Astrocyte of the hippocampus (primary cell): ENCODE data around the gene KLK2.

ENCODE experiments used
- DNase-seq: peaks from one replicate; pipeline ENCODE4 v3.0.0; 2011; ENCODE audit warnings: low read depth, low spot score

KLK2 gene

DNA sequence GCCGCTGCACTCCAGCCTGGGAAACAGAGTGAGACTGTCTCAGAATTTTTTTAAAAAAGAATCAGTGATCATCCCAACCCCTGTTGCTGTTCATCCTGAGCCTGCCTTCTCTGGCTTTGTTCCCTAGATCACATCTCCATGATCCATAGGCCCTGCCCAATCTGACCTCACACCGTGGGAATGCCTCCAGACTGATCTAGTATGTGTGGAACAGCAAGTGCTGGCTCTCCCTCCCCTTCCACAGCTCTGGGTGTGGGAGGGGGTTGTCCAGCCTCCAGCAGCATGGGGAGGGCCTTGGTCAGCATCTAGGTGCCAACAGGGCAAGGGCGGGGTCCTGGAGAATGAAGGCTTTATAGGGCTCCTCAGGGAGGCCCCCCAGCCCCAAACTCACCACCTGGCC lies at the start of gene KLK2:
KLK2 (plus strand) TSS at position 384 of the 400 bp plus-strand sequence. CDS start 35 bp downstream, outside the sequence.
- DNase-seq = no peak

DNA sequence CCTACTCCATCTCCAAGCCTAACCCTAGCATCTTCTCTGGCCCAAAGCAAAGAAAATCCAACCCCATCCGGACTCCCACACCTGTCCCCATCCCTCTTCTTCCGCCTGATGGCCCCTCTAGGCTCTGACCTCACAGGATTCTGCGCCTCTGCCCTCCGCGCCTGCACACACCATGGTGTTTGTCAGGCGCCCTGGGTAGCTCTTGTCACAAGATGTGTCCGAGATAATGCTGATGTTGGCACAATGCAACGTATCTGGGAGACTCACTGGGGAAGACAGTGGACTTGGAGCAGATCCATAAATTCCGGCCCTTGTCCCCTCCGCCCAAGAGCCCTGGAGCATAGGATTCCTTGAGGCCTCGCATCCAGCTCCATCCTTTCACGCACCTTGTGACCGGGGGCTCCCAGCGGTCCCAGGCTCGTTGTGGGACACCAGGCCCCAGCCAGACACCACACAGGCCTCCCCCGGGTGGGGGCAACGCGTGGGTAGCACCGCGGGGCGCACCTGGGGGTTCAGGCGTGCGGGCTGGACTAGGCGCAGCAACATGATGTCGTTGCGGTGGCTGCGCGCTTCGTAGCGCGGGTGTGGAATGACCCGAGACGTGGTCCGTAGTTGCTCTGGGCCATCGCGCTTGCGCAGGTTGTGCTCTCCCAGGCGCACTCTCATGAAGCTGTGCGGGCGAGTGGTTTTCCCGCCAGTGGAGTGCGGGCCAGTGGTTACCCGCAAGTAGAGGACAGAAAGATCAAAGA lies 46.6 kb upstream of the KLK2 start:
- no peak for DNase-seq

DNA sequence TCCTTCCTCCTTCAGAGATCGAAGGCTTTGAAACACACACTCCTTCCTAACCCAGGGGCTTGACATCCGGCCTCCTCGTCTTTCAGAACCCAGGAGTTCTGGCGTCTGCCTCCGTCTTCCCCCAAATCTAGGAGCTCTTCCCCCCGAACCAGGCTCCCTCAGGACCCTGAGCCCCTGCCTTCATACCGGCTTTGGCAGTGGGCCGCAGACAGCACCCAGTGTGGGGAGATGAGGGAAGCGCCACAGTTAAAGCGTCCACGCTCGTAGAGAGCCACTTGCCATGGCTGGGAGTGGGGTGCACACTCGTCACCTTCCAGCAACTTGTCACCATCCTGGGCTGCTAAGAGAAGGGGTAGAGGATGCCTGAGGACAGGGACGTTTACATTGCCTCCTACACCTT lies 45.8 kb upstream of the KLK2 start:
- no peak for DNase-seq

GRCh38 chr19:50829801-50830200 lies 43.4 kb upstream of the KLK2 start:
- DNase-seq = no peak

GRCh38 chr19:50830266-50831025 lies 42.8 kb upstream of the KLK2 start:
- no peak for DNase-seq

DNA sequence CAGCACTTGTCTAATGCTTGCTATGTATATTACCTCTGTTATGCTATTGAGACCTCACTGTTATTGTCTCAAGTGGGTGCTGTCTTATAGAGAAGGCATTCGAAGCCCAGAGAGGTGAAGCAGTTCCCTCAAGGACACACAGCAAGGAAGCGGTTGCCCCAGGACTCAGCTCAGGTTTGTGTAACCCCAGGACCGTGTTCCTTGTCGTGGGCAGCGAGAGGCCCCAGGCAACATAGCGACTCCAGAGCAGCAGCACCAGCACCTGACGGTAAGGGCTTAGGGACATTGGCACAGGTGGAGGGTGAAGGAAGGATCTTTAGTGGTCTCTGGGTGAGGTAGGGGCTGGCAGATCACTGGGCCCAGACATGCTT lies 42.2 kb upstream of the KLK2 start:
- DNase-seq = no peak

- DNase-seq = no peak
Measured at GRCh38 chr19:50832666-50833065, 40.6 kb upstream of the KLK2 start.

- no peak for DNase-seq
Measured at GRCh38 chr19:50833117-50833801, 40.0 kb upstream of the KLK2 start, which contains the start of gene KLK15. KLK15 (minus strand) TSS chr19:50833574; CDS start chr19:50831492, 2,082 bp downstream.

DNA sequence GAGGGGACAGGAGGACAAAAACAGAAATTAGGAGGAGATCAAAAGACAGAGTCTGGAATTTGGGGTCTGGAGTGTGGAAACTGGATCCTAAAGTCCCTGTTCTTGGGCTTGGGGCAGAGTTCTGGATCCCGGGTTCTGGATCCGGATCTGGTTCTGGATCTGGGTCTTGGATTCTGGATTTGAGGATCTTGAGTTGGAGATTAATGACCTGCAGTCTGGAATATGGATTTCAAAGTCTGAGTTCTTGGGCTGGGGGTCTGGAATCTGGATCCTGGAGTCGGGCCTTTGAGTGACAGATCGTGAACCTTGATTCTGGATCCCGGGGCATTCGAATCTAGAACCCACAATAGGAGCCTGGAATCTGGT lies 39.5 kb upstream of the KLK2 start:
- no peak for DNase-seq

GRCh38 chr19:50835103-50835784 lies 38.0 kb upstream of the KLK2 start:
- DNase-seq = peak; percentile 35

GRCh38 chr19:50835785-50836542 lies 37.3 kb upstream of the KLK2 start:
- DNase-seq = peak; percentile 81

DNA sequence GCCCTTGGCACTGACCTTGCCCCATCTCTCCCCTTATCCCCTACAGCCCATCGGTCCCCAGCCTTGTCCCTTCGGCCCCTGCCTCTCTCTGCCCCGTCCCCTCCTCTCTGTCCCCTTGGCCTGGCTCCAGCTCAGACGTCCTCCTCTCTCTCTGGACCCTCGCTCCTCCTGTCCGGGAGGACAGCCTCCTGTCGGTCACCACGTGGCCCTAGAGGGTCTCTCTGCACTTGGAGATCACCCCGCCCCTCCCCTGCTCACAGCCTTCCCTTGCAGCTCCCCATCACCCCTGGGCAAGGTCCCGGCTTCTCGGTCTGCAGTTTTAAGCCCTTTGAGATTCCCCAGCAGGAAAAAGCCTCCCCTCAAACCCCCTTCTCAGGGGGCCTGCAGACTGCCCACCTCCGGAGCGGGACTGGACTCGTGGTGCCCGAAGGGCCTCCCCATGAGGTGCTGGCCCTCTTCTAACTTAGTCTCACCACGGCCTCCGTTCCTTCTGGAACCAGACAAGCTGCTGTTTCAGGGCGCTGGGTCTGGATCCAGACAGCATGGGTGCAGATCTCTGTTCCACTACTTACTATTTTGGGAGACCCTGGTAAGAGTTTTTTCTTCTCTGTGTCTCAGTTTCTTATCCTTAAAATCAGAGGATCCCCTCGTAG lies 36.6 kb upstream of the KLK2 start:
- no peak for DNase-seq

DNA sequence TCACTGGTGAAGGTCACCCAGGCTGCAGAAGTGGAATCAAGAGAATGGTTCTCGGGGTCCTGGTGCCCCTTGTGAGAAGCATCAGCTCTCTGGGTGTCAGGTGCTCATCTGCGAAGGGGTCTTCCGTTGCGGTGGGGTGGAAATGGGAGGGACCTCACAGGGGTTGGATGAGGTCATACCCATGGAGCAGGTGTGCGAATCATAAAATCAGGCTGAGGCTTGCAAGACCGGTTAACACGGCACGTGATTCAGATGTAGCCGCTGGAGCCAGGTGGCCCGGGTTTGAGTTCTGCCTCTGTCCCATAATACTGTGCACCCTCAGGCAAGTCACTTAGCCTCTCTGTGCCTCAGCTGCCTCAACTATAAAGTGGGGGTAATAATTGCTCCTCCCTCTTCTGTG lies 35.9 kb upstream of the KLK2 start:
- no peak for DNase-seq

DNA sequence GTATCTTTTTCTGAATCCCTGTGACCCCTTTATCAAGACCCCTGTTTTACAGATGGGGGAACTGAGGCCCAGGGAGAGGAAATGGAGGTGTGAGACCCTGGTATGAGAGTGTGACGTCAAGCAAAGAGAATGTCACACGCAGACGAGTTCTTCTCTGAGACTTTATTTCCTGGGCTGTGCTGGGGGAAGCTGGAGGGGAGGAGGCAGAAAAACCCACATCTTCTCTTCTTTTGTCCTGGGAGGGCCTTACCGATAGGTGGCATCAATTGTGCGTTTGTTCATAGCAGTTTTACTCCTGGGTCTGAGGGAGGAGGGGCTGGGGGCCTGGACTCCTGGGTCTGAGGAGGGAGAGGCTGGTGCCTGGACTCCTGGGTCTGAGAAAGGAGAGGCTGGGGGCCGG lies 35.0 kb upstream of the KLK2 start:
- no peak for DNase-seq

DNA sequence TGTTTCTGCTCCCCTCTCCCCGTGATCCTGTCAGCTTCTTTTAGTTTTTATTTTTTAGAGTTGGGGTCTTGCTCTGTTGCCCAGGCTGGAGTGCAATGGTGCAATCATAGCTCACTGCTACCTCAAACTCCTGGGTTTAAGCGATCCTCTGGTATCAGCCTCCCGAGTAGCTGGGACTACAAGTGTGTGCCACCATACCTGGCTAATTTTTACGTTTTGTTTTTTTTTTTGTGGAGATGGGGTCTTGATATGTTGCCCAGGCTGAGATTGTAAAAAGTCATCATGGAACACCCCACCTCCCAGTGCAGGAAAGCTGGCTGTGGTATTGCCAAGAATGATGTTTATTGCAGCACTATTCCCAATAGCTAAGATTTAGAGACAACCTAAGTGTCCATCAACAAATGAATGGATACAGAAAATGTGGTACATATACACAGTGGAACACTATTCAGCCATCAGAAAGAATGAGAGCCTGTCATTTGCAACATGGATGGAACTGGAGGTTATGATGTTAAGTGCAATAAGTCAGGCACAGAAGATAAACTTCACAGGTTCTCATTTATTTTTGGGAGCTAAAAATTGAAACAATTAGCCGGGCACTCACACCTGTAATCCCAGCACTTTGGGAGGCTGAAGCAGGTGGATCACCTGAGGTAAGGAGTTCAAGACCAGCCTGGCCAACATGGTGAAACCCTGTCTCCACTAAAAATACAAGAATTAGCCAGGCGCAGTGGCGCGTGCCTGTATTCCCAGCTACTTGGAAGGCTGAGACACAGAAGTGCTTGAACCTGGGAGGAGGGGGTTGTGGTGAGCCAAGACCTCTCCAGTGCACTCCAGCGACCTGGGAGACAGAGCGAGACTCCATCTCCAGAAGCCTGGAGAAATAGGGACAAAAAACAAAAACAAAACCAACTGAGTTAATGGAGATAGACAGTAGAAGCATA lies 33.3 kb upstream of the KLK2 start:
- DNase-seq = no peak

GRCh38 chr19:50842130-50842529 lies 31.1 kb upstream of the KLK2 start:
- no peak for DNase-seq

DNA sequence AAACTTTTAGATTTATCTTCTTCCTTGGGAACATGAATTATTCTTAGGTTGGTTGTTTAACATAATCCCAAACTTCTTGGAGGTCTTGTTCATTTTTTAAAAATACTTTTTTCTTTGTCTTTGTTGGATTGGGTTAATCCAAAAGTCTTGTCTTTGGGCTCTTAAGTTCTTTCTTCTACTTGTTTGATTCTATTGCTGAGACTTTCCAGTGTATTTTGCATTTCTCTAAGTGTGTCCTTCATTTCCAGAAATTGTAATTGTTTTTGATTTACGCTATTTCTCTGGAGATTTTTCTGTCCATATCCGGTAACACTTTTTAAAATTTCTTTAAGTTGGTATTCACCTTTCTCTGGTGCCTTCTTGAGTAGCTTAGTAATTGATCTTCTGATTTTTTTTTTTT lies 30.0 kb upstream of the KLK2 start:
- no peak for DNase-seq

DNA sequence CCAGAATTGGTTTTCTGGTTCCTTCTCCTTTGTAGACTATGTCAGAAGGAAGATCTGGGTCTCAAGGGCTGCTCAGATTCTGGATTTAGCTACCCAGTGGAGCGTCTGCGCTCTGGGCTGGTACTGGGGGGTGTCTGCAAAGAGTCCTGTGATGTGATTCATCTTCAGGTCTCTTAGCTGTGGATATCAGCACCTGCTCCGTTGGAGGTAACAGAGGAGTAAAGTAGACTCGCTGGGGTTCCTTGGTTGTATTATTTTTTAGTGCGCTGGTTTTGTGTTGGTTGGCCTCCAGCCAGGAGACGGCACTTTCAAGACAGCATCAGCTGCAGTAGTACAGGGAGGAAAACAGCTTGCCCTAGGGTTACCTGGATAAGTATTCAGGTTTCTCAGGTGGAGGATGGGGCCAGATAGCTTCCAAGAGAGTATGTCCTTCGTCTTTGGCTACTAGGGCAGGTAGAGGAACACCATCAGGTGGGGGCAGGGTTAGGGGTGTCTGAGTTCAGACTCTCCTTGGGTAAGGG lies 29.5 kb upstream of the KLK2 start:
- DNase-seq = no peak

DNA sequence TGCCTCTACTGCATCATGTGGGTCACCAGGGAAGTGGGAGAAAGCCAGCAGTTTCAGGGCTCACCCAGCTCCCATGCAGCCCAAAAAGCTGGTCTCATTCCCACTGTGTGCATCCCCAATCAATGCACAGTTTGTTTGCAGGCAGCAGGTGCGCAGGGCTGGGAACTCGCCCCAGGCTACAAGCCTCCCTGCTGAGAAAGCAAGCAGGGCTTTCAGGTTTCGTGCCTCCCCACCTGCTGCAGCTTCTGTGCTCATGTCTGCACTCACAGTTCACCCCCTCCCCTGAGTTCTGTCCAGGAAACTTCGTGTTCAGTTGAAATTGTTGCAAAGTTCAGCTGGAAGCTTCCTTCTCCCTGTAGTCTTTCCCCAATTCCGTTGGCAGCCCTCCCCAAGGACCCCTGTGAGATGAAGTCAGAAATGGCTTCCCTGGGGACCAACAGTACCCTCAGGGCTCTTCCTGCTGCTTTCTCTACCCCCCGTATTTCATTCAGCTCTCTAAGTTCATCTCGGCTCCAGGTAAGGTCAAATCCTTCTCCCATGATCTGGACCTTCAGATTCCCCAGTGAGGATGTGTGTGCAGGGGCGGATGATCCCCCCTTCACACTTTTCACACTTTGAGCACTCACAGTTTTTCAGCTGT lies 28.8 kb upstream of the KLK2 start:
- DNase-seq = no peak
